Neuronal stem cell (in vitro differentiated cells): ENCODE measurements around the gene CFAP65.
A peak's percentile ranks its signal among the peaks of the same experiment; 100 is the strongest.

ENCODE experiments used
- DNase-seq: peaks from one replicate; pipeline ENCODE4 v3.0.0-alpha.2; 2013; ENCODE audit warnings: low spot score
- H2AFZ ChIP-seq: one replicate; pipeline ENCODE4 v1.6.1; 2013; ENCODE audit warnings: mild to moderate bottlenecking, low read length, inconsistent platforms
- H2AK5ac ChIP-seq: 2 replicates; pipeline ENCODE4 v1.6.1; 2013; ENCODE audit warnings: low read depth, mild to moderate bottlenecking, inconsistent platforms, low read length, moderate library complexity, mixed read lengths
- H2BK120ac ChIP-seq: 2 replicates; pipeline ENCODE4 v1.6.1; 2013; ENCODE audit warnings: low read depth, mild to moderate bottlenecking, inconsistent platforms, low read length, moderate library complexity, mixed read lengths
- H2BK12ac ChIP-seq: one replicate; pipeline ENCODE4 v1.6.1; 2013; ENCODE audit warnings: low read length, inconsistent platforms
- H2BK15ac ChIP-seq: 2 replicates; pipeline ENCODE4 v1.6.1; 2013; ENCODE audit warnings: mild to moderate bottlenecking, low read length, inconsistent platforms, mixed read lengths
- H2BK5ac ChIP-seq: one replicate; pipeline ENCODE4 v1.6.1; 2013; ENCODE audit warnings: inconsistent platforms, mild to moderate bottlenecking, low read length, moderate library complexity
- H3K14ac ChIP-seq: one replicate; pipeline ENCODE4 v1.6.1; 2013; ENCODE audit warnings: low read length, inconsistent platforms
- H3K18ac ChIP-seq: 2 replicates; pipeline ENCODE4 v1.6.1; 2013; ENCODE audit warnings: low read length, inconsistent platforms
- H3K23ac ChIP-seq: 2 replicates; pipeline ENCODE4 v1.6.1; 2013; ENCODE audit warnings: low read depth, mild to moderate bottlenecking, mixed read lengths, low read length, inconsistent platforms; ENCODE audit not compliant: poor library complexity
- H3K27ac ChIP-seq: replicated peaks from 3 replicates; pipeline ENCODE4 v1.5.1; 2013; ENCODE audit warnings: low read length, inconsistent platforms
- H3K27me3 ChIP-seq, 3 experiments: 2 replicates each; pipeline ENCODE4 v1.6.1; 2013; ENCODE audit warnings: low read length in 3 of 3, mild to moderate bottlenecking in 2 of 3, inconsistent platforms in 1 of 3, low read depth in 1 of 3, mixed read lengths in 1 of 3, moderate library complexity in 1 of 3; ENCODE audit not compliant: control insufficient read depth in 3 of 3, insufficient read depth in 3 of 3
- H3K36me3 ChIP-seq, 2 donors: replicated peaks in 1 of 2; 2 replicates each; pipeline ENCODE4 v1.6.1; 2013; ENCODE audit warnings: low read length in 2 of 2; ENCODE audit not compliant: control insufficient read depth in 2 of 2, insufficient read depth in 2 of 2
- H3K4ac ChIP-seq: 2 replicates; pipeline ENCODE4 v1.6.1; 2013; ENCODE audit warnings: inconsistent platforms, mild to moderate bottlenecking, low read length, moderate library complexity
- H3K4me1 ChIP-seq, 2 donors: 1 replicate in 1 of 2; 2 replicates in 1 of 2; pipeline ENCODE4 v1.6.1; 2013; ENCODE audit warnings: low read length in 2 of 2, low read depth in 1 of 2; ENCODE audit not compliant: control insufficient read depth in 2 of 2, insufficient read depth in 1 of 2
- H3K4me2 ChIP-seq: one replicate; pipeline ENCODE4 v1.6.1; 2013; ENCODE audit warnings: mild to moderate bottlenecking, low read length, inconsistent platforms; ENCODE audit not compliant: insufficient read depth, poor library complexity, severe bottlenecking
- H3K4me3 ChIP-seq, 2 donors: 2 replicates each; pipeline ENCODE4 v1.5.1; 2013; ENCODE audit warnings: low read length in 2 of 2, mild to moderate bottlenecking in 2 of 2, inconsistent platforms in 1 of 2, moderate library complexity in 1 of 2
- H3K79me1 ChIP-seq: one replicate; pipeline ENCODE4 v1.6.1; 2013; ENCODE audit warnings: low read depth, mild to moderate bottlenecking, inconsistent platforms, low read length, moderate library complexity
- H3K9ac ChIP-seq: one replicate; pipeline ENCODE4 v1.6.1; 2013; ENCODE audit warnings: mild to moderate bottlenecking, low read depth, low read length, inconsistent platforms; ENCODE audit not compliant: poor library complexity
- H3K9me3 ChIP-seq, 2 donors: replicated peaks in 1 of 2; 2 replicates each; pipeline versions ENCODE3 to v1.6.1; 2013; ENCODE audit warnings: low read length in 2 of 2, mild to moderate bottlenecking in 2 of 2, inconsistent platforms in 1 of 2, low read depth in 1 of 2, mixed read lengths in 1 of 2, moderate library complexity in 1 of 2; ENCODE audit not compliant: control insufficient read depth in 2 of 2, insufficient read depth in 1 of 2
- H4K8ac ChIP-seq: one replicate; pipeline ENCODE4 v1.6.1; 2013; ENCODE audit warnings: low read depth, mild to moderate bottlenecking, inconsistent platforms, low read length, moderate library complexity
- H4K91ac ChIP-seq: one replicate; pipeline ENCODE4 v1.6.1; 2013; ENCODE audit warnings: low read length, low read depth, mild to moderate bottlenecking, inconsistent platforms; ENCODE audit not compliant: poor library complexity
- WGBS, 2 donors: extraction: QIAGEN DNeasy Blood & Tissue Kit; methylation state at CpG; one replicate each; pipeline ENCODE4 v1.1.7; 2013; ENCODE audit warnings: missing lambda C conversion rate in 2 of 2, mixed read lengths in 1 of 2; ENCODE audit not compliant: insufficient read length in 2 of 2, insufficient replicate concordance in 1 of 2; ENCODE audit errors: extremely low coverage in 2 of 2; 5-methylcytosine and 5-hydroxymethylcytosine counted together

The CFAP65 gene

GRCh38 chr2:219022041-219022440, 19.3 kb downstream of the CFAP65 start:
- Histone ChIP-seq H4K8ac (no peak overlapping the region), H3K4ac (no peak overlapping the region), H3K18ac (peak overlapping the region; percentile 29), H3K4me1 (peaks cover 4 to 13% of the 10 kb centered on the region in 2 donors), H3K4me2 (no peak overlapping the region), H2BK12ac (no peak overlapping the region), H3K27ac (no peak overlapping the region), H3K9ac (no peak overlapping the region), H2BK15ac (peak overlapping the region; percentile 56), H3K27me3 (peaks cover 0 to 83% (median 2%) of the 10 kb centered on the region in 3 experiments), H2BK5ac (no peak overlapping the region), H2AFZ (no peak overlapping the region), H3K23ac (no peak overlapping the region), H3K36me3 (no peaks in the 10 kb centered on the region), H3K79me1 (no peaks in the 10 kb centered on the region), H3K4me3 (no peak overlapping the region), H3K9me3 (no peaks in the 10 kb centered on the region), H4K91ac (no peak overlapping the region), H3K14ac (peak overlapping the region; percentile 42), H2AK5ac (peak overlapping the region; percentile 13), H2BK120ac (no peak overlapping the region)
- WGBS, 2 donors, result no CpG with 5 or more reads among the region's 12 CpGs
- DNase-seq, result no peak

GRCh38 chr2:219021591-219021990, 19.7 kb downstream of the CFAP65 start:
- Histone ChIP-seq H3K36me3 (no peaks in the 10 kb centered on the region), H3K18ac (peak overlapping the region; percentile 29), H4K8ac (no peak overlapping the region), H3K4me2 (no peak overlapping the region), H3K4ac (no peak overlapping the region), H3K27me3 (peaks cover 0 to 83% (median 2%) of the 10 kb centered on the region in 3 experiments), H2BK120ac (no peak overlapping the region), H3K4me3 (no peak overlapping the region), H2AK5ac (peak overlapping the region; percentile 13), H2BK12ac (no peak overlapping the region), H3K9me3 (no peaks in the 10 kb centered on the region), H3K23ac (no peak overlapping the region), H2BK5ac (peak overlapping the region; percentile 68), H3K4me1 (peaks cover 4 to 13% of the 10 kb centered on the region in 2 donors), H3K27ac (no peak overlapping the region), H3K9ac (no peak overlapping the region), H4K91ac (peak overlapping the region; percentile 70), H3K14ac (peak overlapping the region; percentile 42), H3K79me1 (no peaks in the 10 kb centered on the region), H2BK15ac (peak overlapping the region; percentile 56), H2AFZ (no peak overlapping the region)
- DNase-seq, result no peak
- no CpG with 5 or more reads among the region's 9 CpGs for WGBS, 2 donors

- peak overlapping the region; percentile 68 for H2BK5ac ChIP-seq
- H3K9ac ChIP-seq, result peak overlapping the region; percentile 30
- peak overlapping the region; percentile 82 for H3K14ac ChIP-seq
- H3K9me3 ChIP-seq, result no peaks in the 10 kb centered on the region
- peak overlapping the region; percentile 38 for H3K18ac ChIP-seq
- DNase-seq, result no peak
- H3K4me2 ChIP-seq, result no peak overlapping the region
- no peak overlapping the region for H2AK5ac ChIP-seq
- peak overlapping the region; percentile 31 for H3K23ac ChIP-seq
- H2BK12ac ChIP-seq, result no peak overlapping the region
- no peak overlapping the region for H4K8ac ChIP-seq
- H2BK120ac ChIP-seq, result no peak overlapping the region
- peaks cover 0 to 78% (median 2%) of the 10 kb centered on the region in 3 experiments for H3K27me3 ChIP-seq
- no CpG with 5 or more reads among the region's 11 CpGs for WGBS, 2 donors
- peak overlapping the region; percentile 15 for H2BK15ac ChIP-seq
- H3K4me1 ChIP-seq, result peaks cover 4 to 10% of the 10 kb centered on the region in 2 donors
- H3K4me3 ChIP-seq, result no peak overlapping the region
- H3K79me1 ChIP-seq, result no peaks in the 10 kb centered on the region
- H2AFZ ChIP-seq, result no peak overlapping the region
- H4K91ac ChIP-seq, result peak overlapping the region; percentile 70
- no peak overlapping the region for H3K27ac ChIP-seq
- H3K36me3 ChIP-seq, result no peaks in the 10 kb centered on the region
- H3K4ac ChIP-seq, result no peak overlapping the region
Observed at GRCh38 chr2:219020604-219021365, 20.5 kb downstream of the CFAP65 start.

DNA sequence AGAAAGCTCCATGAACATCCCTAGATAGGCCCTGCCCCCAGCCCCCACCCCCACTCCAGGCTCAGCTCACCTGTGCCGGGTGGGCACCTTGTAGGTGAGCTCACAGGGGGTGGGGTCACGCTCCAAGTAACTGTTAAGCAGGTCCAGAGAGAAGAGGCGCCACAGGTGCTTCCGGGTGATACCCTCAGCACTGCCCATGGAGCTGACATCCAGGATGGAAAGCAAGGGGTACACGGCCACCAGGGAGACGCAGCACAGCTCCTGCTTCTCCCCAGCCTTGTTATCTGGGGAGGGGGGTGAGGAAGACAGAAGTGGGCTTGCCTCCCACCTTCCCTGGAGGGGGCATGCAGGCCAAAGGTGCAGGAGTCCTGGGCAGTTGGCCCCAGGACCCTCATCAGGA, 21.9 kb downstream of the CFAP65 start:
- no peaks in the 10 kb centered on the region for H3K9me3 ChIP-seq
- H3K27ac ChIP-seq, result no peak overlapping the region
- H2AFZ ChIP-seq, result no peak overlapping the region
- H2BK15ac ChIP-seq, result no peak overlapping the region
- peaks cover 4 to 10% of the 10 kb centered on the region in 2 donors for H3K4me1 ChIP-seq
- no peak overlapping the region for H4K91ac ChIP-seq
- H2BK5ac ChIP-seq, result no peak overlapping the region
- no peak overlapping the region for H3K14ac ChIP-seq
- no peak overlapping the region for H3K9ac ChIP-seq
- H2BK120ac ChIP-seq, result no peak overlapping the region
- no peaks in the 10 kb centered on the region for H3K79me1 ChIP-seq
- WGBS, 2 donors, result no CpG with 5 or more reads among the region's 6 CpGs
- H3K4me2 ChIP-seq, result no peak overlapping the region
- H4K8ac ChIP-seq, result no peak overlapping the region
- no peak overlapping the region for H3K23ac ChIP-seq
- H3K4ac ChIP-seq, result no peak overlapping the region
- peaks cover 0 to 79% (median 5%) of the 10 kb centered on the region in 3 experiments for H3K27me3 ChIP-seq
- no peak for DNase-seq
- H2BK12ac ChIP-seq, result no peak overlapping the region
- no peaks in the 10 kb centered on the region for H3K36me3 ChIP-seq
- no peak overlapping the region for H3K4me3 ChIP-seq
- peak overlapping the region; percentile 27 for H3K18ac ChIP-seq
- peak overlapping the region; percentile 60 for H2AK5ac ChIP-seq
